Measurements from ENCODE around the gene LILRA6. TPM values are rescaled to one million over a fixed set of nuclear protein-coding genes. Genes with fewer than 3 reads are reported as not detected.

Gene LILRA6
- total and polyA plus RNA-seq, 2 of the 13 experiments (the other 11 are each of a cell fraction or from before 2014, with no cell fraction given) = not detected

GRCh38 chr19:54189735-54190502 is 52.7 kb downstream of the LILRA6 start (continued):
- TF ChIP-seq ZBTB43 (CRISPR knock-in tag; conservative IDR thresholded peaks at IDR 0.05) = no peak
- TF ChIP-seq CBX1 (IDR thresholded peaks at IDR 0.05; ENCODE audit: low read depth) = peak; percentile 17
- peak; percentile 37; the same call in 1 of the 2 replicates for TF ChIP-seq ZFP36L1 (CRISPR knock-in tag; IDR thresholded peaks at IDR 0.05)
- TF ChIP-seq POLR2G (IDR thresholded peaks at IDR 0.05; ENCODE audit: low read depth, low read length) = peak; percentile 75
- TF ChIP-seq HNRNPLL (IDR thresholded peaks at IDR 0.05; ENCODE audit: low read depth, low read length, poor library complexity, severe bottlenecking) = peak; percentile 88
- no peak; the same call in 1 of the 2 replicates for TF ChIP-seq POGZ (CRISPR knock-in tag; IDR thresholded peaks at IDR 0.05)
- TF ChIP-seq CCDC6 (CRISPR knock-in tag; IDR thresholded peaks at IDR 0.05) = peak; percentile 70; the same call in 1 of the 2 replicates
- TF ChIP-seq ATF3 (CRISPR knock-in tag; IDR thresholded peaks at IDR 0.05) = 0 out of 2 replicates have a peak, but pooled peaks have one; percentile 15
- 0 out of 2 replicates have a peak, but pooled peaks have one; percentile 16 for TF ChIP-seq TARDBP (CRISPR knock-in tag; IDR thresholded peaks at IDR 0.05)
- no peak for TF ChIP-seq SMARCE1 (IDR thresholded peaks at IDR 0.05; ENCODE audit: borderline replicate concordance)
- TF ChIP-seq ZBTB4 (CRISPR knock-in tag; IDR thresholded peaks at IDR 0.05; ENCODE audit: borderline replicate concordance) = no peak
- TF ChIP-seq NFAT5 (CRISPR knock-in tag; IDR thresholded peaks at IDR 0.05) = no peak
- TF ChIP-seq DNMT3B (CRISPR knock-in tag; conservative IDR thresholded peaks at IDR 0.05) = no peak
- TF ChIP-seq EP300 (IDR thresholded peaks at IDR 0.05; ENCODE audit: low read depth in 2 of 2, low read length in 2 of 2) = no peak
- TF ChIP-seq EP300 (CRISPR knock-in tag; IDR thresholded peaks at IDR 0.05; ENCODE audit: borderline replicate concordance) = no peak
- peak; percentile 79 for TF ChIP-seq SP1 (IDR thresholded peaks at IDR 0.05)
- peak; percentile 90 for TF ChIP-seq SP1 (CRISPR knock-in tag; IDR thresholded peaks at IDR 0.05)
- TF ChIP-seq TCF7 (IDR thresholded peaks at IDR 0.05; ENCODE audit: low read depth) = no peak
- TF ChIP-seq SCMH1 (CRISPR knock-in tag; IDR thresholded peaks at IDR 0.05; ENCODE audit: borderline replicate concordance) = no peak
- TF ChIP-seq PLRG1 (conservative IDR thresholded peaks at IDR 0.05) = no peak
- TF ChIP-seq NR1H2 (CRISPR knock-in tag; IDR thresholded peaks at IDR 0.05; ENCODE audit: borderline replicate concordance, low read depth) = no peak

Data from HepG2 (cell line).